Measurements from ENCODE around the gene MEGF11.

DNA sequence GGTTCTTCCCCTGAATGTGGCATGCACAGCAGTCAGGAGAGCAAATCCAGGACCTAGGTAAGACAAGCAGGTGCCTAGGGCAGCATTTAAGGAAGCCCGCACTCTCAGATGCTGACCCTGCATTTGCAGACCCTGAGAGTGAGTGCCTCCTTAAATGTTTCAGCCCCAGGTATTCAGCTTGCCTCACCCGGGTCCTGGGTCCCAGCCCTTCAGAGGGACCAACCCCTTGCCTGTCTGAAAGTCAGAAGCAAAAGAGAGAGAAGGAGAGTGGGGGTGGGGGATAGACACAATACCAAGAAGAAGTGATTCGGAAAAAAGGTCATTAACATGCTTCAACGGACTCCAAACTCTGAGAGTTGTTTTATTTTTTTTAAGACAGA is 75.0 kb downstream of the MEGF11 start:
- TF ChIP-seq POLR2AphosphoS5 (IDR thresholded peaks at IDR 0.05): no peak
- TF ChIP-seq, protein P1, sequence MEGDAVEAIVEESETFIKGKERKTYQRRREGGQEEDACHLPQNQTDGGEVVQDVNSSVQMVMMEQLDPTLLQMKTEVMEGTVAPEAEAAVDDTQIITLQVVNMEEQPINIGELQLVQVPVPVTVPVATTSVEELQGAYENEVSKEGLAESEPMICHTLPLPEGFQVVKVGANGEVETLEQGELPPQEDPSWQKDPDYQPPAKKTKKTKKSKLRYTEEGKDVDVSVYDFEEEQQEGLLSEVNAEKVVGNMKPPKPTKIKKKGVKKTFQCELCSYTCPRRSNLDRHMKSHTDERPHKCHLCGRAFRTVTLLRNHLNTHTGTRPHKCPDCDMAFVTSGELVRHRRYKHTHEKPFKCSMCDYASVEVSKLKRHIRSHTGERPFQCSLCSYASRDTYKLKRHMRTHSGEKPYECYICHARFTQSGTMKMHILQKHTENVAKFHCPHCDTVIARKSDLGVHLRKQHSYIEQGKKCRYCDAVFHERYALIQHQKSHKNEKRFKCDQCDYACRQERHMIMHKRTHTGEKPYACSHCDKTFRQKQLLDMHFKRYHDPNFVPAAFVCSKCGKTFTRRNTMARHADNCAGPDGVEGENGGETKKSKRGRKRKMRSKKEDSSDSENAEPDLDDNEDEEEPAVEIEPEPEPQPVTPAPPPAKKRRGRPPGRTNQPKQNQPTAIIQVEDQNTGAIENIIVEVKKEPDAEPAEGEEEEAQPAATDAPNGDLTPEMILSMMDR (IDR thresholded peaks at IDR 0.05): no peak
